ENCODE data around the gene SLC25A26. TPM values are rescaled to one million over a fixed set of nuclear protein-coding genes. Genes with fewer than 3 reads are reported as not detected.
"Not testable (repeated sequence)": the region's sequence is repeated elsewhere in the genome, so short reads cannot be mapped to it uniquely, and the experiment has no call there.

SLC25A26 gene
- total RNA-seq, 1 donor from 2014 or later, result 23.2 TPM

GRCh38 chr3:66220066-66220465, 735 bp upstream of the SLC25A26 start:
- H3K9me3 Mint-ChIP-seq, result no peaks in the 10 kb centered on the region
- TF ChIP-seq, protein P1, sequence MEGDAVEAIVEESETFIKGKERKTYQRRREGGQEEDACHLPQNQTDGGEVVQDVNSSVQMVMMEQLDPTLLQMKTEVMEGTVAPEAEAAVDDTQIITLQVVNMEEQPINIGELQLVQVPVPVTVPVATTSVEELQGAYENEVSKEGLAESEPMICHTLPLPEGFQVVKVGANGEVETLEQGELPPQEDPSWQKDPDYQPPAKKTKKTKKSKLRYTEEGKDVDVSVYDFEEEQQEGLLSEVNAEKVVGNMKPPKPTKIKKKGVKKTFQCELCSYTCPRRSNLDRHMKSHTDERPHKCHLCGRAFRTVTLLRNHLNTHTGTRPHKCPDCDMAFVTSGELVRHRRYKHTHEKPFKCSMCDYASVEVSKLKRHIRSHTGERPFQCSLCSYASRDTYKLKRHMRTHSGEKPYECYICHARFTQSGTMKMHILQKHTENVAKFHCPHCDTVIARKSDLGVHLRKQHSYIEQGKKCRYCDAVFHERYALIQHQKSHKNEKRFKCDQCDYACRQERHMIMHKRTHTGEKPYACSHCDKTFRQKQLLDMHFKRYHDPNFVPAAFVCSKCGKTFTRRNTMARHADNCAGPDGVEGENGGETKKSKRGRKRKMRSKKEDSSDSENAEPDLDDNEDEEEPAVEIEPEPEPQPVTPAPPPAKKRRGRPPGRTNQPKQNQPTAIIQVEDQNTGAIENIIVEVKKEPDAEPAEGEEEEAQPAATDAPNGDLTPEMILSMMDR (IDR thresholded peaks at IDR 0.05), result no peak
- H3K27me3 Mint-ChIP-seq, result peaks cover 3% of the 10 kb centered on the region
- peaks cover 29% of the 10 kb centered on the region for H3K36me3 Mint-ChIP-seq (ENCODE audit: low read depth)
- ChIA-PET CTCF (no interaction called here), POLR2A (interaction anchor here (0.9 to 1.0 kb wide), 2 partner anchors 16 to 67 kb away, joined by 5 read pairs; no protein-coding TSS in a partner anchor)
- peak overlapping the region; percentile 98 for H3K4me3 Mint-ChIP-seq
- peaks cover 38% of the 10 kb centered on the region for H3K4me1 Mint-ChIP-seq
- no peak overlapping the region for H3K27ac Mint-ChIP-seq
- ATAC-seq (ENCODE audit: low read depth), result no peak
- intact Hi-C loops (cut with micrococcal nuclease), result loop anchor here (1.0 to 5.0 kb wide), 5 partner anchors 167 to 829 kb away; partner anchors contain the start of genes KBTBD8 and LRIG1
- DNase-seq, result no peak

GRCh38 chr3:66224220-66224619, 3.4 kb downstream of the SLC25A26 start:
- POLR2A ChIA-PET, result no interaction called here
- H3K4me3 Mint-ChIP-seq, result no peak overlapping the region

GRCh38 chr3:66226093-66226492, 5.3 kb downstream of the SLC25A26 start:
- ATAC-seq (ENCODE audit: low read depth); H3K9me3 Mint-ChIP-seq; DNase-seq; CTCF ChIA-PET; H3K27ac Mint-ChIP-seq; H3K4me3 Mint-ChIP-seq; POLR2A ChIA-PET; H3K27me3 Mint-ChIP-seq; intact Hi-C loops (cut with micrococcal nuclease): not testable (repeated sequence)
- peaks cover 55% of the 10 kb centered on the region for H3K36me3 Mint-ChIP-seq (ENCODE audit: low read depth)
- H3K4me1 Mint-ChIP-seq, result peaks cover 66% of the 10 kb centered on the region

More at GRCh38 chr3:66224220-66224619, 3.4 kb downstream of the SLC25A26 start:
- CTCF ChIA-PET, result no interaction called here
- intact Hi-C loops (cut with micrococcal nuclease), result loop anchor here (5.0 kb wide), 1 partner anchor 248 kb away; no protein-coding TSS in a partner anchor
- no peak for ATAC-seq (ENCODE audit: low read depth)
- peaks cover 49% of the 10 kb centered on the region for H3K36me3 Mint-ChIP-seq (ENCODE audit: low read depth)
- peaks cover 64% of the 10 kb centered on the region for H3K4me1 Mint-ChIP-seq
- peak overlapping the region; percentile 36 for H3K27ac Mint-ChIP-seq
- TF ChIP-seq, protein P1 (IDR thresholded peaks at IDR 0.05), result no peak
- no peaks in the 10 kb centered on the region for H3K27me3 Mint-ChIP-seq
- no peaks in the 10 kb centered on the region for H3K9me3 Mint-ChIP-seq
- no peak for DNase-seq

- ATAC-seq (ENCODE audit: low read depth) (no peak), DNase-seq (no peak)
- Mint-ChIP-seq H3K4me3 (no peak overlapping the region), H3K27ac (no peak overlapping the region), H3K27me3 (no peaks in the 10 kb centered on the region), H3K36me3 (ENCODE audit: low read depth) (peaks cover 54% of the 10 kb centered on the region), H3K9me3 (no peaks in the 10 kb centered on the region), H3K4me1 (peaks cover 57% of the 10 kb centered on the region)
- intact Hi-C loops (cut with micrococcal nuclease), result no loop called here
- ChIA-PET POLR2A (no interaction called here), CTCF (no interaction called here)
- TF ChIP-seq, protein P1 (IDR thresholded peaks at IDR 0.05), result no peak
Observed at GRCh38 chr3:66227051-66227450, 6.2 kb downstream of the SLC25A26 start.

DNA sequence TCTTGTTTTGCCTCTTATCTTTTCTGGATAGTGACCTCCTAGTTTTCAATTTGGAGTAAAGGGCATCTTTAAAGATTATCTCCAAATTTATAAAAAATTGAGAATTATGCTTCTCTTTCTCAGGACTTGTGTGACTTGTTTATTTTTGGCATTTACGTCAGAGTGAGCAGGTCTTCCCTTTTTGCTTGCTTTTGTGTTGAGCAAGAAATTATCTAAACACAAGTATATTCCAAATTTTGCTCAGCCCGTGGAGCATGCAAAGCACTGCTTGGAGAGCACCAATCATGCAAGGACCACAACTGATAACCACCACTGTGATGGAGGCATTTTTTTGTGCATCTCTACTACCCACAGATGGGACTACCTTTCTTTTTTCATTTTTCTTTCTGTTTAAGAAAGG, 7.1 kb downstream of the SLC25A26 start:
- Mint-ChIP-seq H3K4me3 (no peak overlapping the region), H3K27me3 (no peaks in the 10 kb centered on the region), H3K4me1 (peaks cover 57% of the 10 kb centered on the region), H3K9me3 (no peaks in the 10 kb centered on the region), H3K27ac (no peak overlapping the region), H3K36me3 (ENCODE audit: low read depth) (peaks cover 52% of the 10 kb centered on the region)
- TF ChIP-seq, protein P1 (IDR thresholded peaks at IDR 0.05), result no peak
- DNase-seq (no peak), ATAC-seq (ENCODE audit: low read depth) (no peak)
- POLR2A ChIA-PET, result no interaction called here
- intact Hi-C loops (cut with micrococcal nuclease), result no loop called here
- CTCF ChIA-PET, result no interaction called here

GRCh38 chr3:66228707-66229106, 7.9 kb downstream of the SLC25A26 start:
- no peak for ATAC-seq (ENCODE audit: low read depth)
- no peak overlapping the region for H3K27ac Mint-ChIP-seq
- ChIA-PET CTCF (no interaction called here), POLR2A (no interaction called here)
- H3K36me3 Mint-ChIP-seq (ENCODE audit: low read depth), result peaks cover 44% of the 10 kb centered on the region
- TF ChIP-seq, protein P1 (IDR thresholded peaks at IDR 0.05), result no peak
- peaks cover 55% of the 10 kb centered on the region for H3K4me1 Mint-ChIP-seq
- intact Hi-C loops (cut with micrococcal nuclease), result no loop called here
- no peak for DNase-seq
- no peaks in the 10 kb centered on the region for H3K9me3 Mint-ChIP-seq
- no peak overlapping the region for H3K4me3 Mint-ChIP-seq
- no peaks in the 10 kb centered on the region for H3K27me3 Mint-ChIP-seq

All from activated B cell treated with CpG ODN at 0.5 μM for 24 hours (primary cell).